Aorta (tissue), 5 donors: ENCODE data around the gene RABL2A. TPM values are rescaled to one million over a fixed set of nuclear protein-coding genes. Genes with fewer than 3 reads are reported as not detected.
"Not testable (repeated sequence)": the region's sequence is repeated elsewhere in the genome, so short reads cannot be mapped to it uniquely, and the experiment has no call there.

Experiments used
- ATAC-seq: fragments of 200-7000 bp; cut with Tn5 transposase; one replicate; pipeline ENCODE4 v1.9.1; 2022; ENCODE audit warnings: moderate library complexity; ENCODE audit not compliant: low FRiP score
- DNase-seq, 2 donors: peaks; one replicate each; pipeline ENCODE4 v3.0.0-alpha.2; 2020
- H3K27ac ChIP-seq, 2 donors: one replicate each; pipeline ENCODE4 v1.5.1; 2013; ENCODE audit warnings: low read length in 2 of 2, mild to moderate bottlenecking in 2 of 2, moderate library complexity in 2 of 2, control low read depth in 1 of 2, inconsistent platforms in 1 of 2, low read depth in 1 of 2
- H3K27me3 ChIP-seq, 2 donors: one replicate each; pipeline ENCODE4 v1.6.1; 2013; ENCODE audit warnings: control low read depth in 1 of 2, low read length in 1 of 2, mild to moderate bottlenecking in 1 of 2, moderate library complexity in 1 of 2; ENCODE audit not compliant: insufficient read depth in 2 of 2, control insufficient read depth in 1 of 2
- H3K36me3 ChIP-seq, 2 donors: one replicate each; pipeline ENCODE4 v1.6.1; 2013; ENCODE audit warnings: control low read depth in 1 of 2, low read length in 1 of 2, mild to moderate bottlenecking in 1 of 2; ENCODE audit not compliant: insufficient read depth in 2 of 2, control insufficient read depth in 1 of 2
- H3K4me1 ChIP-seq, 2 donors: one replicate each; pipeline ENCODE4 v1.6.1; 2013; ENCODE audit warnings: low read length in 2 of 2, control low read depth in 1 of 2, mild to moderate bottlenecking in 1 of 2, moderate library complexity in 1 of 2; ENCODE audit not compliant: insufficient read depth in 2 of 2, control insufficient read depth in 1 of 2
- H3K4me3 ChIP-seq, 2 donors: one replicate each; pipeline ENCODE4 v1.5.1; 2013; ENCODE audit warnings: low read length in 2 of 2, control low read depth in 1 of 2, mild to moderate bottlenecking in 1 of 2
- H3K9me3 ChIP-seq: one replicate; pipeline ENCODE4 v1.6.1; 2013; ENCODE audit warnings: mild to moderate bottlenecking, low read length; ENCODE audit not compliant: control insufficient read depth
- WGBS, 2 donors: extraction: QIAGEN DNeasy Blood & Tissue Kit; methylation state at CpG; one replicate each; pipeline ENCODE4 v1.1.7; 2013; 5-methylcytosine and 5-hydroxymethylcytosine counted together
- intact Hi-C, 2 donors: fragments of 100-400 bp; cut with DNase I; formaldehyde crosslinking; loops; one replicate each; pipeline versions ENCODE4 v1.14.2 to v1.15.0; 2022
- microRNA-seq, 2 donors: library from miRNA; unstranded; fragments of <30 nt; microRNA quantifications; one replicate each; pipeline ENCODE4 v1.2.0, GENCODE V29; 2020
- polyA plus RNA-seq, 2 donors: library from polyadenylated mRNA; stranded (reverse); fragments of 200-250 nt; gene quantifications; one replicate each; pipeline ENCODE4 v1.2.3, GENCODE V29; 2013
- total RNA-seq, 2 donors: library from RNA; stranded (reverse); fragmentation: NEBNext Ultra II Directional; extraction: Animal tissue kit (Norgen Biotek cat#: 25700); gene quantifications; one replicate each; pipeline ENCODE4 v1.2.1, GENCODE V29; 2021
- donor health status: healthy with polysubstance abuse.
- donor health status: Bipolar disorder and iron deficiency.
- donor health status: DM: no; HTN: no; CAD: no.
- donor health status: DM: no; HTN: no; CAD: no.
- donor health status: DM: yes; HTN: yes; CAD: no.

RABL2A gene
- total and polyA plus RNA-seq, 4 donors = 8.9 to 27.9 (median 21.9) TPM

DNA sequence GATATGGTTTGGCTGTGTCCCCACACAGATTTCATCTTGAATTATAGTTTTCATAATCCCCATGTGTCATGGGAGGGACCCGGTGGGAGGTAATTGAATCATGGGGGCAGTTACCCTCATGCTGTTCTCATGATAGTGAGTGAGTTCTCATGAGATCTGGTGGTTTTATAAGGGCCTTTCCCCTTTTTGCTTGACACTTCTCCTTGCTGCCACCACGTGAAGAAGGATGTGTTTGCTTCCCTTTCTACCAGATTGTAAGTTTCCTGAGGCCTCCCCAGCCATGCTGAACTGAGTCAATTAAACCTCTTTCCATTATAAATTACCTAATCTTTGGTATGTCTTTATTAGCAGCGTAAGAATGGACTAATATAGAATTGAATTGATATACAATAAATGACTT lies 63.8 kb downstream of the RABL2A start:
- H3K27me3 ChIP-seq, DNase-seq, H3K4me1 ChIP-seq, ATAC-seq, H3K4me3 ChIP-seq, H3K9me3 ChIP-seq, H3K36me3 ChIP-seq, H3K27ac ChIP-seq, intact Hi-C loops: not testable (repeated sequence)
- 57 to 64% methylated on average over 3 of the region's 3 CpGs for WGBS, 2 donors

Small RNA genes lying within 50 kb of the gene (microRNA-seq; reads per million reads assigned to microRNA genes)
- gene MIR1302-3 = 0 reads per million in 2 donors

Other genes with a start within 250 kb of the RABL2A start
- 10 to 100 TPM; 29.1 to 35.3 TPM for gene ZNG1B, start 189.6 kb upstream of the RABL2A start, total RNA-seq
- 10 to 100 TPM; 28.6 to 43.1 TPM for gene ZNG1B, start 189.6 kb upstream of the RABL2A start, polyA plus RNA-seq
- under 1 TPM; 0.16 to 0.27 TPM for gene FOXD4L1, start 128.6 kb upstream of the RABL2A start, total RNA-seq
- under 1 TPM in 1 of 2 donors, not detected in 1; 0.10 TPM for gene FOXD4L1, start 128.6 kb upstream of the RABL2A start, polyA plus RNA-seq
- gene SLC35F5, start 129.4 kb downstream of the RABL2A start, total RNA-seq = 10 to 100 TPM; 73.5 to 82.4 TPM
- gene SLC35F5, start 129.4 kb downstream of the RABL2A start, polyA plus RNA-seq = 10 to 100 TPM; 17.4 to 22.6 TPM